Loucy (cell line): ENCODE data around the gene CSF3R.

Experiments used
- H2AFZ ChIP-seq: fragments of 200-600 bp; sonication (generic); 2 replicates; pipeline ENCODE4 v1.6.0; 2016; ENCODE audit warnings: antibody characterized with exemption, mild to moderate bottlenecking, low read length, moderate library complexity
- H3F3A ChIP-seq: fragments of 200-600 bp; 2 replicates; pipeline ENCODE4 v1.6.0; 2016; ENCODE audit warnings: antibody characterized with exemption, low read depth, mild to moderate bottlenecking
- H3K27me3 ChIP-seq: fragments of 200-600 bp; sonication (generic); 2 replicates; pipeline ENCODE4 v1.6.1; 2014; ENCODE audit warnings: low read length, mild to moderate bottlenecking; ENCODE audit not compliant: insufficient read depth, poor library complexity, severe bottlenecking
- H3K36me3 ChIP-seq: fragments of 200-600 bp; sonication (generic); 2 replicates; pipeline ENCODE4 v1.6.1; 2016; ENCODE audit warnings: low read length; ENCODE audit not compliant: insufficient read depth
- H3K4me1 ChIP-seq: fragments of 200-600 bp; sonication (generic); 2 replicates; pipeline ENCODE4 v1.5.1; 2014; ENCODE audit warnings: low read length, mild to moderate bottlenecking; ENCODE audit not compliant: insufficient read depth, poor library complexity, severe bottlenecking
- H3K4me2 ChIP-seq: fragments of 200-600 bp; sonication (generic); 2 replicates; pipeline ENCODE4 v1.6.0; 2014; ENCODE audit warnings: antibody characterized with exemption, low read length, low read depth, mild to moderate bottlenecking; ENCODE audit not compliant: poor library complexity, severe bottlenecking
- H3K4me3 ChIP-seq: fragments of 200-600 bp; sonication (generic); 2 replicates; pipeline ENCODE4 v1.5.1; 2014; ENCODE audit warnings: low read length, mild to moderate bottlenecking, mixed read lengths; ENCODE audit not compliant: poor library complexity, severe bottlenecking
- H3K79me2 ChIP-seq: fragments of 200-600 bp; sonication (generic); 2 replicates; pipeline ENCODE4 v1.6.1; 2014; ENCODE audit warnings: low read length; ENCODE audit not compliant: insufficient read depth
- H3K9ac ChIP-seq: fragments of 200-600 bp; sonication (generic); 2 replicates; pipeline ENCODE4 v1.6.0; 2014; ENCODE audit warnings: mild to moderate bottlenecking, low read depth, low read length, moderate library complexity; ENCODE audit not compliant: poor library complexity, severe bottlenecking
- H3K9me2 ChIP-seq: fragments of 200-600 bp; sonication (generic); replicated peaks from 2 replicates; pipeline ENCODE4 v1.6.1; 2016; ENCODE audit warnings: low read depth, low read length, mixed read lengths
- H3K9me3 ChIP-seq: fragments of 200-600 bp; sonication (generic); 2 replicates; pipeline ENCODE4 v1.6.1; 2014; ENCODE audit warnings: mild to moderate bottlenecking, antibody characterized with exemption, low read length, low read depth; ENCODE audit not compliant: insufficient read depth
- H4K20me1 ChIP-seq: fragments of 200-600 bp; sonication (generic); 2 replicates; pipeline ENCODE4 v1.6.0; 2014; ENCODE audit warnings: antibody characterized with exemption, low read length, mild to moderate bottlenecking; ENCODE audit not compliant: insufficient read depth, poor library complexity, severe bottlenecking
- CTCF ChIP-seq: fragments of 200-600 bp; sonication (generic); conservative IDR thresholded peaks from 2 replicates; pipeline ENCODE4 v1.5.1; 2014; ENCODE audit warnings: mild to moderate bottlenecking, antibody characterized with exemption, low read length
- EZH2phosphoT487 ChIP-seq: fragments of 200-600 bp; IDR thresholded peaks from 2 replicates; pipeline ENCODE4 v1.6.1; 2018; ENCODE audit warnings: antibody characterized with exemption, mild to moderate bottlenecking, moderate library complexity, borderline replicate concordance

CSF3R gene

GRCh38 chr1:36520771-36521420, 38.2 kb upstream of the CSF3R start:
- no peak overlapping the region for H3K4me2 ChIP-seq
- H3K79me2 ChIP-seq, result no peaks in the 10 kb centered on the region
- H3K36me3 ChIP-seq, result no peaks in the 10 kb centered on the region
- no peaks in the 10 kb centered on the region for H3K9me3 ChIP-seq
- no peaks in the 10 kb centered on the region for H3K4me1 ChIP-seq
- TF ChIP-seq EZH2phosphoT487, result no peak
- no peak for TF ChIP-seq CTCF
- no peak overlapping the region for H2AFZ ChIP-seq
- H3K27me3 ChIP-seq, result no peaks in the 10 kb centered on the region
- H3K9ac ChIP-seq, result no peak overlapping the region
- H4K20me1 ChIP-seq, result no peaks in the 10 kb centered on the region
- H3F3A ChIP-seq, result no peaks in the 10 kb centered on the region
- H3K9me2 ChIP-seq, result no peaks in the 10 kb centered on the region
- no peak overlapping the region for H3K4me3 ChIP-seq

GRCh38 chr1:36520056-36520455, 37.3 kb upstream of the CSF3R start:
- H3K36me3 ChIP-seq, result no peaks in the 10 kb centered on the region
- no peaks in the 10 kb centered on the region for H3K27me3 ChIP-seq
- H3K79me2 ChIP-seq, result no peaks in the 10 kb centered on the region
- H3K4me1 ChIP-seq, result no peaks in the 10 kb centered on the region
- no peak overlapping the region for H2AFZ ChIP-seq
- H3K4me3 ChIP-seq, result no peak overlapping the region
- no peak overlapping the region for H3K9ac ChIP-seq
- H3K4me2 ChIP-seq, result no peak overlapping the region
- no peaks in the 10 kb centered on the region for H4K20me1 ChIP-seq
- no peaks in the 10 kb centered on the region for H3K9me2 ChIP-seq
- no peak for TF ChIP-seq CTCF
- no peak for TF ChIP-seq EZH2phosphoT487
- H3K9me3 ChIP-seq, result no peaks in the 10 kb centered on the region
- no peaks in the 10 kb centered on the region for H3F3A ChIP-seq

GRCh38 chr1:36517011-36517771, 34.5 kb upstream of the CSF3R start:
- H3K9ac ChIP-seq, result no peak overlapping the region
- H3K4me3 ChIP-seq, result no peak overlapping the region

More at GRCh38 chr1:36517011-36517771, 34.5 kb upstream of the CSF3R start:
- TF ChIP-seq CTCF (no peak), EZH2phosphoT487 (no peak)
- H3K36me3 ChIP-seq, result no peaks in the 10 kb centered on the region
- no peaks in the 10 kb centered on the region for H3K79me2 ChIP-seq
- no peaks in the 10 kb centered on the region for H3F3A ChIP-seq
- no peak overlapping the region for H2AFZ ChIP-seq
- H3K27me3 ChIP-seq, result no peaks in the 10 kb centered on the region
- no peak overlapping the region for H3K4me2 ChIP-seq
- H3K9me2 ChIP-seq, result no peaks in the 10 kb centered on the region
- H4K20me1 ChIP-seq, result no peaks in the 10 kb centered on the region
- no peaks in the 10 kb centered on the region for H3K4me1 ChIP-seq
- no peaks in the 10 kb centered on the region for H3K9me3 ChIP-seq
